Measurements from ENCODE around the gene MLPH. TPM values are rescaled to one million over a fixed set of nuclear protein-coding genes. Genes with fewer than 3 reads are reported as not detected.

MLPH gene
- total and polyA plus RNA-seq, 2 of the 13 experiments (the other 11 are each of a cell fraction or from before 2014, with no cell fraction given) = 0.12 TPM; not detected in 1

GRCh38 chr2:237599465-237600110, 112.5 kb downstream of the MLPH start (continued):
- TF ChIP-seq, protein P1, sequence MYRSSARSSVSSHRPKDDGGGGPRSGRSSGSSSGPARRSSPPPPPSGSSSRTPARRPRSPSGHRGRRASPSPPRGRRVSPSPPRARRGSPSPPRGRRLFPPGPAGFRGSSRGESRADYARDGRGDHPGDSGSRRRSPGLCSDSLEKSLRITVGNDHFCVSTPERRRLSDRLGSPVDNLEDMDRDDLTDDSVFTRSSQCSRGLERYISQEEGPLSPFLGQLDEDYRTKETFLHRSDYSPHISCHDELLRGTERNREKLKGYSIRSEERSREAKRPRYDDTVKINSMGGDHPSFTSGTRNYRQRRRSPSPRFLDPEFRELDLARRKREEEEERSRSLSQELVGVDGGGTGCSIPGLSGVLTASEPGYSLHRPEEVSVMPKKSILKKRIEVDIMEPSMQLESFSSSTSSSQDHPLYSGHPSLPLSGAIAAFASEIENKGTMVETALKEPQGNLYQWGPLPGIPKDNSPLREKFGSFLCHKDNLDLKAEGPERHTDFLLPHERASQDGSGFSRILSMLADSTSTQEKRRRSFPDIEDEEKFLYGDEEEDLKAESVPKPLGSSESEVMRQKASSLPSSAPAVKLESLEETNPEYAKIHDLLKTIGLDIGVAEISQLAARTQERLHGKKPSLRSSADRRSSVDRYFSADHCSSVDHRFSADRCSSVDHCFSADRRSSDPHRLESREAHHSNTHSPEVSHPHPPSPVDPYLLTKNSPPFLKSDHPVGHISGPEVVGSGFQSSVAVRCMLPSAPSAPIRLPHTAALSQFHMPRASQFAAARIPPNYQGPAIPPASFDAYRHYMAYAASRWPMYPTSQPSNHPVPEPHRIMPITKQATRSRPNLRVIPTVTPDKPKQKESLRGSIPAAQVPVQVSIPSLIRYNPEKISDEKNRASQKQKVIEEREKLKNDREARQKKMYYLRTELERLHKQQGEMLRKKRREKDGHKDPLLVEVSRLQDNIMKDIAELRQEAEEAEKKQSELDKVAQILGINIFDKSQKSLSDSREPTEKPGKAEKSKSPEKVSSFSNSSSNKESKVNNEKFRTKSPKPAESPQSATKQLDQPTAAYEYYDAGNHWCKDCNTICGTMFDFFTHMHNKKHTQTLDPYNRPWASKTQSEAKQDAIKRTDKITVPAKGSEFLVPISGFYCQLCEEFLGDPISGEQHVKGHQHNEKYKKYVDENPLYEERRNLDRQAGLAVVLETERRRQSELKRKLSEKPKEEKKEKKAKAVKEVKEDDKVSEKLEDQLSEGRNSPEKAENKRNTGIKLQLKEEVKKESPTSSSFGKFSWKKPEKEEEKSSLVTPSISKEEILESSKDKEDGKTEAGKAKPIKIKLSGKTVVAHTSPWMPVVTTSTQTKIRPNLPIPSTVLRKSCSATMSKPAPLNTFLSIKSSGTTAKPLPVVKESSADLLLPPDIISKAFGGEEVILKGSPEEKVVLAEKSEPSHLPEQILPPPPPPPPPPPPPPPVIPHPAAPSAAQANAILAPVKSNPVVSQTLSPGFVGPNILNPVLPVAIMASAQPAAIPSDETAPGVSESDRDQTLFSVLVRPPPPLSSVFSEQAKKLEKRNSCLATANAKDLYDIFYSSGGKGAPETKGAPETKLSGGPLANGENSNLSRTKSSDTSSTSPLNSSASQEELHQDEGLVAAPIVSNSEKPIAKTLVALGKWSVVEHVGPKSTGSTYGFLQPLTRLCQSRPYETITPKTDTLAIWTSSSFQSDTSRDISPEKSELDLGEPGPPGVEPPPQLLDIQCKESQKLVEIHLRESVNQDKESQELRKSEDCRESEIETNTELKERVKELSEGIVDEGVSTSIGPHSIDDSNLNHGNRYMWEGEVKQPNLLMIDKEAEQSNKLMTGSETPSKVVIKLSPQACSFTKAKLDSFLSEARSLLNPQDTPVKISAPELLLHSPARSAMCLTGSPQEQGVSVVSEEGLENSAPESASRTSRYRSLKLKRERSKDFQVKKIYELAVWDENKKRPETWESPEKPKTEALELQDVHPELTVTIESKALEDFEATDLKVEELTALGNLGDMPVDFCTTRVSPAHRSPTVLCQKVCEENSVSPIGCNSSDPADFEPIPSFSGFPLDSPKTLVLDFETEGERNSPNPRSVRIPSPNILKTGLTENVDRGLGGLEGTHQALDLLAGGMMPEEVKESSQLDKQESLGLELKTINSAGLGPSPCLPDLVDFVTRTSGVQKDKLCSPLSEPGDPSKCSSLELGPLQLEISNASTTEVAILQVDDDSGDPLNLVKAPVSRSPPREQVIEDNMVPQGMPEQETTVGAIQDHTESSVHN (CRISPR knock-in tag; IDR thresholded peaks at IDR 0.05) = no peak
- TF ChIP-seq FOXP1 (IDR thresholded peaks at IDR 0.05) (no peak), FOXP1 (CRISPR knock-in tag; IDR thresholded peaks at IDR 0.05) (no peak), ZNF674 (CRISPR knock-in tag; IDR thresholded peaks at IDR 0.05; ENCODE audit: low read depth) (no peak), SRSF9 (IDR thresholded peaks at IDR 0.05; ENCODE audit: borderline replicate concordance, insufficient read depth, low read depth, low read length, poor library complexity, severe bottlenecking) (no peak), ZBTB26 (CRISPR knock-in tag; IDR thresholded peaks at IDR 0.05; ENCODE audit: borderline replicate concordance) (no peak), ZNF567 (CRISPR knock-in tag; IDR thresholded peaks at IDR 0.05; ENCODE audit: borderline replicate concordance) (no peak), FOXC1 (CRISPR knock-in tag; IDR thresholded peaks at IDR 0.05; ENCODE audit: borderline replicate concordance) (0 out of 2 replicates have a peak, but pooled peaks have one; percentile 51), CENPT (CRISPR knock-in tag; IDR thresholded peaks at IDR 0.05; ENCODE audit: low read depth) (no peak), ZNF7 (CRISPR knock-in tag; IDR thresholded peaks at IDR 0.05) (peak; percentile 82), ZNF333 (CRISPR knock-in tag; IDR thresholded peaks at IDR 0.05; ENCODE audit: borderline replicate concordance) (0 out of 2 replicates have a peak, but pooled peaks have one; percentile 48), ZNF619 (CRISPR knock-in tag; IDR thresholded peaks at IDR 0.05) (no peak), ZNF770 (CRISPR knock-in tag; IDR thresholded peaks at IDR 0.05) (no peak), ZNF230 (CRISPR knock-in tag; IDR thresholded peaks at IDR 0.05) (no peak), MXI1 (IDR thresholded peaks at IDR 0.05; ENCODE audit: borderline replicate concordance, low read depth, low read length) (no peak), STAG1 (CRISPR knock-in tag; IDR thresholded peaks at IDR 0.05) (no peak), PPARG (CRISPR knock-in tag; conservative IDR thresholded peaks at IDR 0.05) (no peak)
- TF ChIP-seq, protein P2, sequence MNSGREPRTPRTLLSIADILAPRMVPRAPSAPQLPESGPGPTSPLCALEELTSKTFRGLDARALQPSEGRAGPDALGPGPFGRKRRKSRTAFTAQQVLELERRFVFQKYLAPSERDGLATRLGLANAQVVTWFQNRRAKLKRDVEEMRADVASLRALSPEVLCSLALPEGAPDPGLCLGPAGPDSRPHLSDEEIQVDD (CRISPR knock-in tag; IDR thresholded peaks at IDR 0.05; ENCODE audit: borderline replicate concordance) = no peak
